T-helper 22 cell (primary cell): ENCODE data around the gene ADD2.

Experiments used
- DNase-seq: peaks from one replicate; pipeline ENCODE4 v3.0.0-alpha.2; 2020; ENCODE audit warnings: low read depth

The ADD2 gene

GRCh38 chr2:70785137-70785911, 17.3 kb upstream of the ADD2 start:
- DNase-seq, result no peak

DNA sequence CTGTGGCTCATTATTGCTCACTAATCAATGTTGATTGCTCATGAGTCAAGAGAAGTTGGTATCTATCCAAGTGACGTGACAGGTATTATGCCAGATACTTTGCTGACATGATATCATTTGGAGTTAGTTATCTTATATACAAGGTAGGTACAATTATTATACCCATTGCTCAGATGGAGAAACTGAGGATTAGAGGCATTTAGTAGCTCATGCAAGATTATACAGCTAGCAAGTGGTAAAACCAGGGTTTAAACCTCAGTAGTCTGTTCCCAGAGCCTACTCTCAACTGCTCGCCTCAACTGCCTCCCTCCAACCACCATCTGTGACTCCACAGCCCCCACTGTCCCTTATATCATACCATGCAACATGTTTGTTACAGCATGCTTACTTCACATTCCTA, 16.3 kb upstream of the ADD2 start:
- DNase-seq, result no peak

DNA sequence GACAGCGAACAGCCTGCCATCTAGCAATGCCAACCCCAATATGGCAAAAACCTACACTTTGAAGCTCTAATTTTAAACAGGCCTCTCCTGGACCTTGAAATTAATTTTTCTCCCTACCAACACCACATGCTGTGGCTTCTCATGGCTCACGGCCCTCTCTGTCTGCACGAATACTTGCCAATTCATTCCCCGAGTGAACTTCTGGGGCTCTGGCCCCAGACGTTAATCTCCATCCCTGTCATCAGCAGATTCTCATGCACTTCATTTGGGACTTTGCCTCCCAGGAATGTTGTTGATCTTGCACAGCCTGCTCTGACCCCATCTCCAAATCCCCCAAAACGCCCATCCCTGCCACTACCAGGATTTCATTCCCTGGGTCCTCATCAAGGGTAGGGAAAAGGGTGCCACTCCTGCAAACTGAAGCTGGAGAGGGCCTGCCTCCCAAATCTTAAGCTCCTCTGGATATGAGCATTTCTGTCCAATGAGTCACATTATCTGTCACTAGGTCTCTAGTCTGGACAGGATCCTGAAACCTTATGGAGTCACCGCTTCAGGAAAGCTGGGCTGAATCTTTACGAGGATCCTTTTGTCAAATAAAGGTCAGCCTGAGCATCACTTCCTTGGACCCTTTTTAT, 12.0 kb upstream of the ADD2 start:
- no peak for DNase-seq

DNA sequence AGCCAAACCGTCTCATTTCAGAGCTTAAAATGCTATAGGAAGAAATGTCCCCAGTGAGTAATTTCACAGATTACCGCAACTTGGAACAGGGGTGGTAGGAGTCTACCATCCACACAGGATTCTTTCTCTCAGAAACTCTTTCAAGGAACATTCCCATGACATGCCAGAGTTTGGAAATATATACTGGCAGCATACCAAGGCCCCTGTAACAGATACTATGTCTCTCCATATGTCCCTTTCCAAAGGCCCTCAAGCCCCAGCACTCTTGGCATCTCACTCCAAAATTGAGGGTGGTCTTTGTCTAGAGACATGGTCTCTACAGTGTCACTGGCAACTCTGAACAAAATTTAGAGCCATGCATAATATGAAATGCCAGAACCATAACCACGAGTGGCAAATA, 11.5 kb upstream of the ADD2 start:
- DNase-seq, result no peak

GRCh38 chr2:70778676-70779075, 10.7 kb upstream of the ADD2 start:
- DNase-seq, result no peak

DNA sequence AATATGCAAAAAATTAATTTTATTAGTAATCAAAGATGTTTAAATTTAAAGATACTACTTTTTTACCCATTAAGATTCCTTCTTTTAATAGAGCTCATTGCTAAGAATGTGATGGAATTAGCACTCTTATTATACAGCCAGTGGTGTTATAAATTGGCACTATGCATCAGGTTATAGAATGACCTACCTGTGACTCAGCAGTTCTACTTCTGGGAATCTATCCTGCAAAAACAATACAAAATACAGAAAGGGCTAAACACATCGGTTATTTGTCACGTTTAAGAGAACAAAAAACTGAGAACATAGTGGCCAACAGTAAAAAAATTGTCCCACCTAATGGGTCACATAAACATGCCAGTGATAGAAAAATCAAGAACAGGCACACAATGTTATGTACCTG, 9.4 kb upstream of the ADD2 start:
- no peak for DNase-seq

GRCh38 chr2:70776266-70776665, 8.3 kb upstream of the ADD2 start:
- no peak for DNase-seq

DNA sequence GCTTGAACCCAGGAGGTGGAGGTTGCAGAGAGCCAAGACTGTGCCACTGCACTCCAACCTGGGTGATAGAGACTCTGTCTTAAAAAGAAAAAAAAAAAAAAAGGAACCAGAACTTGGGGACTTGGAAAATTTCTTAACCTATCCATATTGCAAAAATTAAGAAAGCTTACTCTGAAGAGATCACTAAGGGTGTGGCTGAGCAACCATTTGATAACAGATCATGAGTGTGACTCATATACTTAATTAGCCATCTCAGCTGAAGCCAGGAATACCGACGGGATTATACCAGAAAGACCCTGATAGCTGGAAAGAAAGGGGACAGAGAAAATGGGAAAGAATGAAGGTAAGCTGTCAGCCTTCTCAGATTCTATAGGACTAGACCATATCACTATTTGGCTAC, 7.1 kb upstream of the ADD2 start:
- no peak for DNase-seq

DNA sequence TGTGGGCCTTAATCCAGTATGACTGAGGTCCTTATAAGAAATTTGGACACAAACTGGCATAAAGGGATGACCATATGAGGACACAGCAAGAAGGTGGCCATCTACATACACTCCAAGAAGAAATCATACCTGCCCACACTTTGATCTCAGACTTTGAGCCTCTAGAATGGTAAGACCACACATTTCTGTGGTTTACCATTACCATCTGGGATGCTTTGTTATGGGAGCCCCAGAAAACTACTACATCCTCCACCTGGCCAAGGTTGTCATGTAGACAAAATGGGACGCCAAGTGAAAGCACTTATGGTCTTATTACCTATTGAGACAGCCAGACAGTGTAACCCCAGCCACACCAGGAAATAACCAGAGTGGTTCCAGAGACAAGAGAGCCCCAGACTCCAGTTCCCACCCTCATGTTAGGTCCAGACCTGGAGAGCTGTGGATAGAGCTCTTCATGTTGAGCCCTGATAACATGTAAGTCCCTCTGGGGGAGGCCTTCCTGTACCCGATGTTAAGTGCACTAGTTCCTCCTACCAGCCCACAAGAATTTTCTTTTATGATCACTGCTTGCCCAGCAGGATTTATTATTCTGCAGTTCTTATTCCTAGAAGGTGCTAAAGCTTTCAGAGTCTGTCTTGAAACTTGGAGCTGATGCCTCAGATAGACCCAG, 4.6 kb upstream of the ADD2 start:
- no peak for DNase-seq

- DNase-seq, result no peak
Observed at GRCh38 chr2:70771446-70771845, 3.4 kb upstream of the ADD2 start.

DNA sequence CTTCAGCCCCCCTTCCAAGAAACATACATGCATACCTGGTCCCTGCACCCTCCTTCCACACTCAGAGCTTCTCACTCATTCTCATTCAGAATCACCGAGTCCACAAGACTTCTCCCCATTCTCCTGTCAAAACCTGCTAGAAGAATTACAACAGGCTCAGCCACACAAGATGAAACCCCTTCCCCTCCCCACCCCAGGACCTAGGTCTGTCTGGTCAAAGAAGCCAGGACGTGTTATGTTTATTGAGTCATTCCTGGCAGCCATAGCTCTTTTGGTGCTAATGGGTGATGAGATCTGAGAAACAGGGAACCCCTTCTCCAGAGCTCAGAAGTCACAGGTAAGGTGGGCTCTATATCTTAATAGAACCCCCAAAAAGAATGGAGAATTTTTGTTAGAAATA, 1.4 kb upstream of the ADD2 start:
- no peak for DNase-seq

- no peak for DNase-seq
Observed at GRCh38 chr2:70768590-70769085, 638 bp upstream of the ADD2 start.

- DNase-seq, result no peak
Observed at GRCh38 chr2:70767079-70767698, 811 bp downstream of the ADD2 start.

- no peak for DNase-seq
Observed at GRCh38 chr2:70766357-70767078, 1.5 kb downstream of the ADD2 start.

- DNase-seq, result no peak
Observed at GRCh38 chr2:70765507-70765906, 2.5 kb downstream of the ADD2 start.

- DNase-seq, result no peak
Observed at GRCh38 chr2:70759446-70759845, 8.6 kb downstream of the ADD2 start.

DNA sequence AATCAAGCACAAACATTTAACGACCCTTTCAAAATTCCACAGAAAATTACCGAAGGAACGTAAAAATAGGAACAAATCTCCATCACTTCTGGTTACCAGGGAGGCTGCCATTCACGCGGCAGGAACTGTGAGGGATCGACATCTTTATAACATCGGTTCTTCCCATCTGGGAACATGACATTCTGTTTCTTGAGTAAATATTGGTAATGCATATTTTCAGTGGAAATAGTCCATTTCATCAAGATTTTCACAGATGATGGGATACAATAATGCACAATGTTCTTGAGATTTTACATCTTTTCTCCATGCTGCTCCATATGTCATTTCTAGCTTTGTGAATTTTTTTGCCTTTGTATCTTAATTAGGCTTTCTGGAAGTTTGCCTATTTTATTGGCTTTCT, 10.0 kb downstream of the ADD2 start:
- no peak for DNase-seq

DNA sequence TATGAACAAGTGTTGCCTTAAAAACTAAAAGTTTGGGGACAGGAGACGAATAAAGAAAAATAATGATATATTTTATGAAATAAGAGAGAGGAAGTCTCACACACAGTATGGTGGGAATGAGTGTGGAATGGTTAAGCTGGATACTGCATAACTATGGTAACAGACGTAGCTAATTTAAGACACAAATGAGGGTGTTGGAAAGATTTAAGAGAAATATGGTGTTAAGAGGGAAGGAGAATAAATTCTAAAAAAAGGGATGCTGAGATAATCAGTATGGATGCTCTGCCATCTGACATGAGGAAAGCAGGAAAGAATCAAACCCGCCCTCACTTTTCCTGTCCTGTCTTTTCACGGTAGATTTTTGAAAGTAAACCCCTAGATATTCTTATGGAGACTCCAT, 10.6 kb downstream of the ADD2 start:
- DNase-seq, result no peak

DNA sequence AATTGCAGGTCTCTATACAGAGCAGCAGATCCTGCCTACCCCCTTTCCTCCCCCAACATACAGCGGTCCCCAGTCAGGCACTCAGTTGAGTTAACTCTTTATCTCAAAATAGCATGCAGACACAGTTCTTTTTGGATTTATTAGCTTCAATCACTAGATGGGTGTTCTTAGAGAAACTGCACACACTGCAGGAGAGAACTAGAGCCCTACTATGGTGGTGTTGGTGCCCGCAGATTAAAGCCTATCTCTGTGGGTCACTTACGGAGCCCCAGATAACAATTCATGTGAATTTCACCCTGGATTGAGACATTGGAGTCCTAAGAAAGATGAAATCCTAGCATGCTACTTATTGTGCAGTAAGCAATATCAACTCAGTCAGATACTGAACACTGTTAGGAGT, 11.9 kb downstream of the ADD2 start:
- no peak for DNase-seq

- no peak for DNase-seq
Observed at GRCh38 chr2:70753902-70754301, 14.1 kb downstream of the ADD2 start.

DNA sequence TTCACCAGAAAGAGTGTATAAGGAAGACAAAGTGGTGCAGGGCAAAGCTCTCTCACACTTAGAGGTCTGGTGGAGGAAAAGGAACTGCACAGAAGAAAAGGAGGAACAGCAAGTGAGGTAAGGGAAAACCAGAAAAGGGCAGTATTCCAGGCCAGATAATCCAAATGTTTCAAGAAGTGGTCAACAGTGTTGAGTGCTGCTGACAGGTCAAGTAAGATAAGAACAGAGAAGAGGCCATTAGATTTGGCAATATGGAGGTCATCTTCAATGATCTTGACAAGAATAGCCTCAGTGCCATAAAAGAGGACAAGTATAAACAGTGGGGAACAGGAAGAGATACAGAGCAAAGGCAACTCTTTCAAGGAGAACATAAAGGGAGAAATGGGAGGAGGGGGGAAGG, 15.0 kb downstream of the ADD2 start:
- DNase-seq, result no peak

- DNase-seq, result no peak
Observed at GRCh38 chr2:70752396-70752795, 15.6 kb downstream of the ADD2 start.
